Hematopoietic multipotent progenitor cell treated with erythropoietin and hydrocortisone succinate and interleukin-3 and kit ligand, for 4 days (in vitro differentiated cells): ENCODE results near the gene CNRIP1.

Experiments
- DNase-seq: peaks from one replicate; pipeline ENCODE4 v3.0.0-alpha.2; 2015

CNRIP1 gene

GRCh38 chr2:68291314-68291713, 28.4 kb downstream of the CNRIP1 start:
- DNase-seq: no peak

GRCh38 chr2:68290901-68291300, 28.8 kb downstream of the CNRIP1 start:
- DNase-seq: peak; percentile 68

- DNase-seq: peak; percentile 93
Measured at GRCh38 chr2:68287580-68288441, 31.9 kb downstream of the CNRIP1 start.

GRCh38 chr2:68284896-68285295, 34.9 kb downstream of the CNRIP1 start:
- DNase-seq: no peak

GRCh38 chr2:68283419-68283812, 36.3 kb downstream of the CNRIP1 start:
- peak; percentile 78 for DNase-seq

- DNase-seq: peak; percentile 68
Measured at GRCh38 chr2:68282811-68283418, 36.8 kb downstream of the CNRIP1 start.

- no peak for DNase-seq
Measured at GRCh38 chr2:68280796-68281195, 39.0 kb downstream of the CNRIP1 start.

GRCh38 chr2:68280348-68280747, 39.4 kb downstream of the CNRIP1 start:
- DNase-seq: no peak

GRCh38 chr2:68279691-68280090, 40.1 kb downstream of the CNRIP1 start:
- no peak for DNase-seq

- no peak for DNase-seq
Measured at GRCh38 chr2:68278169-68278568, 41.6 kb downstream of the CNRIP1 start.

GRCh38 chr2:68274022-68274421, 45.7 kb downstream of the CNRIP1 start:
- DNase-seq: no peak

- peak; percentile 69 for DNase-seq
Measured at GRCh38 chr2:68272246-68272994, 47.3 kb downstream of the CNRIP1 start.

GRCh38 chr2:68266655-68267054, 53.1 kb downstream of the CNRIP1 start:
- DNase-seq: no peak

GRCh38 chr2:68263632-68264031, 56.1 kb downstream of the CNRIP1 start:
- no peak for DNase-seq

- no peak for DNase-seq
Measured at GRCh38 chr2:68258851-68259250, 60.9 kb downstream of the CNRIP1 start.

- no peak for DNase-seq
Measured at GRCh38 chr2:68256093-68256450, 63.7 kb downstream of the CNRIP1 start.

GRCh38 chr2:68253219-68254068, 66.3 kb downstream of the CNRIP1 start:
- peak; percentile 74 for DNase-seq

GRCh38 chr2:68252400-68253218, 67.1 kb downstream of the CNRIP1 start, which contains the start of gene PPP3R1:
PPP3R1 (minus strand) TSS chr2:68252532; CDS start chr2:68252127, 405 bp downstream.
- peak; percentile 98 for DNase-seq

- no peak for DNase-seq
Measured at GRCh38 chr2:68251855-68252399, 67.8 kb downstream of the CNRIP1 start.

- DNase-seq: peak; percentile 95
Measured at GRCh38 chr2:68251187-68251854, 68.4 kb downstream of the CNRIP1 start.

- no peak for DNase-seq
Measured at GRCh38 chr2:68250652-68251186, 69.0 kb downstream of the CNRIP1 start.
